ENCODE measurements around the gene ZNF648. TPM values are rescaled to one million over a fixed set of nuclear protein-coding genes. Genes with fewer than 3 reads are reported as not detected.

Gene ZNF648
- total RNA-seq, 4 donors from 2014 or later = 0.14 to 0.48 TPM; not detected in 2

DNA sequence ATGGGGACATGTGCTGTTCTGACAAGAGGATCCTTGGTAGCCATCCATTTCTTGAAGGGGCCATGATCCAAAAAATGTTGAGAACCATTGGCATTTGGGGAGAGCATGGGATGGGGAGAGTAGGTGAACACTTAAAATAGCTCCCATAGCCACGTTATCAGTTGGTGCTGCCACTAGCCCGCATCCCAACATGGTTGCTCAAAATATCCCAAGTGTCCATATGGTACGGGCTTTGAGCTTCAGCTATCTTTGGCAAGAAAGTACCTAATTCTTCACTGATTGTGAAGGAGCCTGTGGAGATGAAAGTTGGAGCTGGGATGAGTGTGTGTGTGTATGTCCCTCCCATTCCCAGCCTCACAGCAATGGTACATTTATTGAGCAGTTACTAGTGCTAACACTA, 3.1 kb upstream of the ZNF648 start:
- no peaks in the 10 kb centered on the region for H3K9me3 ChIP-seq
- no peaks in the 10 kb centered on the region for H3K36me3 ChIP-seq
- WGBS, 2 donors (ENCODE audit: low coverage in 1 of 2) = 89 to 100% methylated on average over 1 to 3 of the region's 3 CpGs
- TF ChIP-seq POLR2AphosphoS5 (IDR thresholded peaks at IDR 0.05) (no peak), EP300 (IDR thresholded peaks at IDR 0.05; ENCODE audit: low read depth) (no peak), POLR2A (IDR thresholded peaks at IDR 0.05) (no peak)
- TF ChIP-seq, protein P1, sequence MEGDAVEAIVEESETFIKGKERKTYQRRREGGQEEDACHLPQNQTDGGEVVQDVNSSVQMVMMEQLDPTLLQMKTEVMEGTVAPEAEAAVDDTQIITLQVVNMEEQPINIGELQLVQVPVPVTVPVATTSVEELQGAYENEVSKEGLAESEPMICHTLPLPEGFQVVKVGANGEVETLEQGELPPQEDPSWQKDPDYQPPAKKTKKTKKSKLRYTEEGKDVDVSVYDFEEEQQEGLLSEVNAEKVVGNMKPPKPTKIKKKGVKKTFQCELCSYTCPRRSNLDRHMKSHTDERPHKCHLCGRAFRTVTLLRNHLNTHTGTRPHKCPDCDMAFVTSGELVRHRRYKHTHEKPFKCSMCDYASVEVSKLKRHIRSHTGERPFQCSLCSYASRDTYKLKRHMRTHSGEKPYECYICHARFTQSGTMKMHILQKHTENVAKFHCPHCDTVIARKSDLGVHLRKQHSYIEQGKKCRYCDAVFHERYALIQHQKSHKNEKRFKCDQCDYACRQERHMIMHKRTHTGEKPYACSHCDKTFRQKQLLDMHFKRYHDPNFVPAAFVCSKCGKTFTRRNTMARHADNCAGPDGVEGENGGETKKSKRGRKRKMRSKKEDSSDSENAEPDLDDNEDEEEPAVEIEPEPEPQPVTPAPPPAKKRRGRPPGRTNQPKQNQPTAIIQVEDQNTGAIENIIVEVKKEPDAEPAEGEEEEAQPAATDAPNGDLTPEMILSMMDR (IDR thresholded peaks at IDR 0.05) = no peak
- intact Hi-C loops (cut with DNase I; ENCODE audit: low total_unique reads) = loop anchor here (10.0 kb wide), 1 partner anchor 360 kb away; no protein-coding TSS in a partner anchor
- H3K4me1 ChIP-seq = no peaks in the 10 kb centered on the region
- no peak overlapping the region for H3K27ac ChIP-seq
- in situ Hi-C loops (cut with MboI; ENCODE audit: low pct_ligation_motif_present in 1 of 4, low pct_unique_long_range_greater_than_20kb in 1 of 4, low sequenced_read_pairs in 3 of 4) = loop anchor here in 3 of 4 donors (10.0 to 25.0 kb wide), 2 partner anchors 577 to 590 kb away; partner anchors contain the start of gene CACNA1E (in 2 of the 3)
- no peak overlapping the region for H3K4me3 ChIP-seq
- no peak for DNase-seq
- peaks cover 11% of the 10 kb centered on the region for H3K27me3 ChIP-seq

DNA sequence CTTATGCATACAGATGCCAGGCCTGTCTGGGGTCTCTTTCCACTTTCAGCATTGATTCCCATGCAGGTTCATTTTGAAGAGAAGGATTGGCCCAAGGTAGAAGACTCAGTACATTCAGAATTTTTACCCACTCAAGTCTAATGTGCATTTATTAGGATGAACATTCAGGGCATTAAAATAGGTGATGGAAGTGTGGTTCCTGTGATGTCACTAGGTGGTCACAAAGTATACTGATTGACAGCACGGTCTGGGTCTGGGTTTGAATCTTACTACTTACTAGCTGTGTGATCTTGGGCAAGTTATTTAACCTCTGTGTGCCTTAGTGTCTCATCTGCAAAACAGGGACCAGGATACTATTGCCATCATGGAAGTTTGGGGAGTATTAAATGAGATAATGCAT, 711 bp upstream of the ZNF648 start:
- no peaks in the 10 kb centered on the region for H3K9me3 ChIP-seq
- no peak for DNase-seq
- no peaks in the 10 kb centered on the region for H3K36me3 ChIP-seq
- WGBS, 2 donors (ENCODE audit: low coverage in 1 of 2) = 60 to 67% methylated on average over 1 of the region's 1 CpG
- in situ Hi-C loops (cut with MboI; ENCODE audit: low pct_ligation_motif_present in 1 of 4, low pct_unique_long_range_greater_than_20kb in 1 of 4, low sequenced_read_pairs in 3 of 4) = loop anchor here in 3 of 4 donors (10.0 to 25.0 kb wide), 2 partner anchors 575 to 587 kb away; partner anchors contain the start of gene CACNA1E (in 2 of the 3)
- peaks cover 15% of the 10 kb centered on the region for H3K27me3 ChIP-seq
- no peak overlapping the region for H3K4me3 ChIP-seq
- TF ChIP-seq POLR2AphosphoS5 (IDR thresholded peaks at IDR 0.05) = no peak
- TF ChIP-seq, protein P1 (IDR thresholded peaks at IDR 0.05) = no peak
- no peak for TF ChIP-seq EP300 (IDR thresholded peaks at IDR 0.05; ENCODE audit: low read depth)
- no peak for TF ChIP-seq POLR2A (IDR thresholded peaks at IDR 0.05)
- intact Hi-C loops (cut with DNase I; ENCODE audit: low total_unique reads) = loop anchor here (10.0 kb wide), 1 partner anchor 363 kb away; no protein-coding TSS in a partner anchor
- H3K4me1 ChIP-seq = no peaks in the 10 kb centered on the region
- no peak overlapping the region for H3K27ac ChIP-seq

DNA sequence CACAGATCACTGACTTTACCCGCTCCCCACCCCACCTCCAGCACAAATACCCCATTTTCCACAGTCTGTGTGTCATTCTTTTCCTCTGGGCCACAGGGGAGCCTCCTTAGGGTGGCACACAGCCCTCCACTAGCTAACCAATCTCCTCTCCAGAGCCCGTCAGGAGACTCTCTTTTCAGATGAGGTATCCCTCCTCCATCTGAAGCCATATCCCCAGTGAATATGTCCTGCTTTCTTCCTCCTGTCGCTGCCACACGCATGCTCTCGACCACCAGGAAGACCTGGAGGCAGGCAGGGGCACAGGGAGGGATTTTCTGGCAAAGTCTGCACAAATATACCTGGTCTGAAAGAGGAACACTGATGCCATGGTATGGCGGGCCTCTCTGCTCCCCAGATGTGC, 635 bp downstream of the ZNF648 start:
- Histone ChIP-seq H3K27me3 (peaks cover 24% of the 10 kb centered on the region), H3K9me3 (no peaks in the 10 kb centered on the region), H3K4me3 (no peak overlapping the region), H3K4me1 (no peaks in the 10 kb centered on the region), H3K27ac (no peak overlapping the region), H3K36me3 (no peaks in the 10 kb centered on the region)
- TF ChIP-seq POLR2A (IDR thresholded peaks at IDR 0.05) = no peak
- TF ChIP-seq POLR2AphosphoS5 (IDR thresholded peaks at IDR 0.05) = no peak
- TF ChIP-seq EP300 (IDR thresholded peaks at IDR 0.05; ENCODE audit: low read depth) = no peak
- TF ChIP-seq, protein P1 (IDR thresholded peaks at IDR 0.05) = no peak
- in situ Hi-C loops (cut with MboI; ENCODE audit: low pct_ligation_motif_present in 1 of 4, low pct_unique_long_range_greater_than_20kb in 1 of 4, low sequenced_read_pairs in 3 of 4) = loop anchor here in 3 of 4 donors (10.0 to 25.0 kb wide), 2 partner anchors 574 to 586 kb away; partner anchors contain the start of gene CACNA1E (in 2 of the 3)
- WGBS, 2 donors (ENCODE audit: low coverage in 1 of 2) = 79 to 80% methylated on average over 1 to 6 of the region's 6 CpGs
- intact Hi-C loops (cut with DNase I; ENCODE audit: low total_unique reads) = loop anchor here (10.0 kb wide), 1 partner anchor 364 kb away; no protein-coding TSS in a partner anchor
- no peak for DNase-seq

DNA sequence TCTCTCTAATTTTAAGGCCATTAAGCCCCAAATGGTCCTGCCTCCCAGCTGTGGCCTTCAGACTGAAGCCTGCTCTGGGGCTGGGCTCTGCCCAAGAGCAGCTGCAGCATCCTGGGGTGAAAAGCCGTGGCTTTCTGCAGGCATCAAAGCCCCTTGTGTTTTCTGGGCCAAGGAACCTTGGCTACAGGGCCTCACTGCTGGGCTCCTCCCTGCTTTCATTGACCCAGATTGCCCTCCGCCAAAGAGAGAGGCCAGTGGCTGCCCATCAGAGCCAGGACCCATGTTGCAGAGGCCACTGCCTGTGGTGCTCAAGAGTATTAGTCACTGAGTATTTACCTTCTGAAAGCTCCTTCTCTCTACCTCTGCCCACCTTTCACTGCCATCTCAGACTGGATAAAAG, 1.6 kb downstream of the ZNF648 start:
- no peak for DNase-seq
- in situ Hi-C loops (cut with MboI; ENCODE audit: low pct_ligation_motif_present in 1 of 4, low pct_unique_long_range_greater_than_20kb in 1 of 4, low sequenced_read_pairs in 3 of 4) = loop anchor here in 3 of 4 donors (10.0 to 25.0 kb wide), 2 partner anchors 573 to 585 kb away; partner anchors contain the start of gene CACNA1E (in 2 of the 3)
- TF ChIP-seq POLR2AphosphoS5 (IDR thresholded peaks at IDR 0.05) (no peak), POLR2A (IDR thresholded peaks at IDR 0.05) (no peak), EP300 (IDR thresholded peaks at IDR 0.05; ENCODE audit: low read depth) (no peak)
- TF ChIP-seq, protein P1 (IDR thresholded peaks at IDR 0.05) = no peak
- no peaks in the 10 kb centered on the region for H3K36me3 ChIP-seq
- intact Hi-C loops (cut with DNase I; ENCODE audit: low total_unique reads) = loop anchor here (10.0 kb wide), 1 partner anchor 365 kb away; no protein-coding TSS in a partner anchor
- no peak overlapping the region for H3K4me3 ChIP-seq
- H3K27me3 ChIP-seq = peaks cover 24% of the 10 kb centered on the region
- 60 to 72% methylated on average over 2 of the region's 2 CpGs for WGBS, 2 donors (ENCODE audit: low coverage in 1 of 2)
- no peaks in the 10 kb centered on the region for H3K9me3 ChIP-seq
- H3K27ac ChIP-seq = no peak overlapping the region
- no peaks in the 10 kb centered on the region for H3K4me1 ChIP-seq

Measured in transverse colon (tissue), 4 donors.